GM21717 (cell line): ENCODE measurements around the gene MATR3.
"Not testable (repeated sequence)": the region's sequence is repeated elsewhere in the genome, so short reads cannot be mapped to it uniquely, and the experiment has no call there.

ENCODE experiments used
- ATAC-seq: cut with Tn5 transposase; IDR thresholded peaks from one replicate; pipeline ENCODE4 v1.9.1; 2021; ENCODE audit warnings: mild to moderate bottlenecking, moderate library complexity; ENCODE audit not compliant: unreplicated experiment

Gene MATR3

DNA sequence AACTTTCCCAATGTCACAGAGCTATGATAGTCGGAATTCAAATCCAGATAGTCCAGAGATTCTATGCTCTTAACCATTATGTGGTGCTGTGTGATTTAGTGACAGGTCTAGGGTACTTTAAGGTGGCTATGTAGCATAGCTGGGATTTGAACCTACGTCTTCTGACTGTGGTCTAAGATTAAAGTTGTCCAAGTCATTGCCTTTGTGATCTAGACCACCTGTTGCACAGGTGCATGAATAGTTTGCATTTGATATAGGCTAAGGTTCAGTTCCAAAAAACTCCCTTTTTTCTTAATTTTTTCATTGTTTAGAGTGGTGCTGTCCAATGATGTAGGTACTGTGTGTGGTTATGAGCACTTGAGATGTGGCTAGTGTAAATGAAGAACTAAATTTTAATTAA is 50.6 kb downstream of the MATR3 start:
- no peak for ATAC-seq

DNA sequence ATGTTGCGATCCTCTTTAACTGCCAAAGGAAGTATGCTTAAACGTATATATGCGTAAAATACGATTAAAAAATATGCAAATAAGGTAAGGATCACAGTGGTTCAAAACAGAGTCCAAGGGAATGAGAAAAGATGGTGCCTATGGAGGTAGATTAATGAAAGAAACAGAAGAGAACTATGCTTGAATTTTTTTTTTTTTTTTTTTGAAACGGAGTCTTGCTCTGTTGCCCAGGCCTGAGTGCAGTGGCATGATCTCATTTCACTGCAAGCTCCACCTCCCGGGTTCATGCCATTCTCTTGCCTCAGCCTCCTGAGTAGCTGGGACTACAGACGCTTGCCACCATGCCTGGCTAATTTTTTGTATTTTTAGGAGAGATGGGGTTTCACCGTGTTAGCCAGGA is 51.9 kb downstream of the MATR3 start:
- not testable (repeated sequence) for ATAC-seq

DNA sequence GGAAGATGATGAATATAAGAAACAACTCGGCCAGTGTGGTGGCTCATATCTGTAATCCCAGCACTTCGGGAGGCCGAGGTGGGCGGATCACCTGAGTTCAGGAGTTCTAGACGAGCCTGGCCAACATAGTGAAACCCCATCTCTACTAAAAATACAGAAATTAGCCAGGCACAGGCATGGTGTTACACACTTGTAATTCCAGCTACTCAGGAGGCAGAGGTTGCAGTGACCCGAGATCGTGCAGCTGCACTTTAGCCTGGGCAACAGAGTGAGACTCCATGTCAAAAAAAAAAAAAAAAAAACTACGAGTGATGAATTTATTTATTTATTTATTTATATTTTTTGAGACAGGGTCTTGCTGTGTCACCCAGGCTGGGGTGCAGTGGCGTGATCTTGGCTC is 54.3 kb downstream of the MATR3 start:
- not testable (repeated sequence) for ATAC-seq

DNA sequence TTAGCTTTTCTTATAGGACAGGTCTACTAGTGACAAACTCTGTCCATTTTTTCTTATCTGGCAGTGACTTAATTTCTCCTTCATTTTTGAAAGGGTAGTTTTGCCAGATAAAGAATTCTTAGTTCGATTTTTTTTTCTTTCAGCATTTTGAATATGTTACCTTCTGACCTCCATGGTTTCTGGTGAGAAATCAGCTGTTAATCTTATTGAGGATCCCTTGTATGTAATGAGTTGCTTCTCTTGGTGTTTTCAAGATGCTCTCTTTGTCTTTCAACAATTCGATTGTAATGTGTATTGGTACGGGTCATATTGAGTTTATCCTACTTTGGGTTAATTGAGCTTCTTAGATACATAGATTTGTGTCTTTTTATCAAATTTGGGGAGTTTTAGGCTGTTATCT is 60.6 kb downstream of the MATR3 start:
- no peak for ATAC-seq

DNA sequence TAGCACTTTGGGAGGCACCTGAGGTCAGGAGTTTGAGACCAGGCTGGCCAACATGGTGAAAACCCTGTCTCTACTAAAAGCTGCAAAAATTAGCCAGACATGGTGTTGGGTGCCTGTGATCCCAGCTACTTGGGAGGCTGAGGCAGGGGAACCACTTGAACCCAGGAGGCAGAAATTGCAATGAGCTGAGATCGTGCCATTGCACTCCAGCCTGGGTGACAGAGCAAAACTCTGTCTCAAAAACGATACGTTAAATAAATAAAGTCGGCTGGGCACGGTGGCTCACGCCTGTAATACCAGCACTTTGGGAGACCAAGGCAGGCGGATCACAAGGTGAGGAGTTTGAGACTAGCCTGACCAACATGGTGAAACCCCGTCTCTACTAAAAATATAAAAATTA is 62.4 kb downstream of the MATR3 start:
- ATAC-seq = not testable (repeated sequence)

DNA sequence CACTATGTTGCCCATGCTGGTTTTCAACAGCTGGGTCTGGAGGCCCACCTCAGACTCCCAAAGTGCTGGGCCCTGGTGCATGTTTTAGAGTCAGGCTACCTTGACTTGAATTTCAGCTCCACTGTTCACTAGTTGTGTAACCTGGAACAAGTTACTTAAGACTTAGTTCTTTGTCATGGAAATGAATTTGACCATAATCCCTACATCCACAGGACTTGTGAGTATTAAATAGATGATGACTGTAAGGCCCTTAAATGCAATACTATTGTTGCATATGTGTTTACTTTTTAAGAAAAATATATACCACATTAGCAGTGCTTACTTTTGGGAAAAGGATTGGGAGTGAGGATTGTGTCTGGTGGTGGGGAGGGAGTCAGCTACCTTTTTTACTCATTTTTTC is 64.5 kb downstream of the MATR3 start:
- ATAC-seq = no peak

DNA sequence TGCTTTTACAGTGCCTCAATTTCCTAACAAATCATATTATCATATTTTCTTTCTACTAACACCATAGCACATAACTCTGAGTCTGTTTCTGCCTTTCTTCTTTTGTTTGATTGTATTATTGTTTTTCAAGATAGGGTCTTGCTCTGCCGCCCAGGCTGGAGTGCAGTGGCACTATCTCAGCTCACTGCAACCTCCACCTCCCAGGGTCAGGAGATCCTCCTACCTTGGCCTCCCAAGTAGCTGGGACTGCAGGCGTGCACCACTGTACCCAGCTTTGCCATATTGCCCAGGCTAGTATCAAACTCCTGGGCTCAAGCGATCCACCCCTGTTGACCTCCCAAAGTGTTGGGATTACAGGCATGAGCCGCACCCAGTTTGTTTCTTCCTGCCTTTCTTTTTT is 66.8 kb downstream of the MATR3 start:
- no peak for ATAC-seq

DNA sequence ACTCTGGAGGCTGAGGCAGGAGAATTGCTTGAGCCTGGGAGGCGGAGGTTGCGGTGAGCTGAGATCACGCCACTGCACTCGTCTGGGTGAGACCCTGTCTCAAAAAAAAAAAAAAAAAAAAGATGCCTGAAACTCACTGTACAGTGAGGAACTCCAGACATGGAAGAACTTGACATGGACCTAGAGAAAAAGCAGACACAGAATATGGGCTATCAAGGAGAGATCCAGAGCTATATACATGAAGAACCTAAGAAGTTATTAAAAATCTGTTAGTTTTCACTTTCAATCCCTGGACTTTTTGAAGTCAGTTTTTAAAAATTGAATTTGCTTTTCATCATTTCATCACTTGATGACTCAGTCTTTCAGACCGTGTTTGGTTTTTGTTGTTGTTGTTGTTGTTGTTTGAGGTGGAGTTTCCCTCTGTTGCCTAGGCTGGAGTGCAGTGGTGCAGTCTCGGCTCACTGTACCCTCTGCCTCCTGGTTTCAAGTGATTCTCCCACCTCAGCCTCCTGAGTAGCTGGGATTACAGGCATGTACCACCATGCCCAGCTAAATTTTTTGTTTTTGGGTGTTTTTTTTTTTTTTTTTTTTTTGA is 68.4 kb downstream of the MATR3 start:
- ATAC-seq = no peak

DNA sequence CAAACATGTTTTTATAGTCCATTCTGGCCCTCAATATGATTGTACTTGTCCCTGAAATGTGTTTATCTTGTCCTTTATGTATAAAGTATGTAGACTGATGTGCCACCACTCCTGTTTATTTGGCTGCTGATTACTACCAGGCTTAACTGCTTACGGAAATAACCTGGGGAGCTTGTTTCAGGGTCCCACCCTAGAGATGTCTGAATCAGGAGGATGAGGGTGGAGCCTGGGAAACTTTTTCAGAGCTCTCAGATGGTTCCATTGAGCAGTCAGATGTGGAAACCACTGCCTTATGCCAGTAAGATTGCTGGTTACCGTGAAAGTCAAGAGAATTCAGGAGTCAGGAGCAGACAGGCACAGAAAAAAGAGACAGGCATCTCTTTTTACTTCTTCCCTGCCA is 70.4 kb downstream of the MATR3 start:
- no peak for ATAC-seq

DNA sequence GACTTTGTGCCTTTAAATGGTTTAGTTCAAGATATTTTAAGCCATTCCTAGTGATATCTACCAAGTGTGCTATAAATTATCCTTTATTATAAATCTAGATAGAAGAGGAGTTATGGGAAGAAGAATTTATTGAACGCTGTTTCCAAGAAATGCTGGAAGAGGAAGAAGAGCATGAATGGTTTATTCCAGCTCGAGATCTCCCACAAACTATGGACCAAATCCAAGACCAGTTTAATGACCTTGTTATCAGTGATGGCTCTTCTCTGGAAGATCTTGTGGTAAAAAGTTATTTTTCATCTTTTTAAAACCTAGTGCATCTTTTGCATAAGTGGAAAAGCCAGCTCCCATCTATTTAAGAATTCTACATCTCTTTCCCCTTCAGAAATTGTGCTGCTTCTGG is 70.9 kb downstream of the MATR3 start:
- ATAC-seq = no peak

DNA sequence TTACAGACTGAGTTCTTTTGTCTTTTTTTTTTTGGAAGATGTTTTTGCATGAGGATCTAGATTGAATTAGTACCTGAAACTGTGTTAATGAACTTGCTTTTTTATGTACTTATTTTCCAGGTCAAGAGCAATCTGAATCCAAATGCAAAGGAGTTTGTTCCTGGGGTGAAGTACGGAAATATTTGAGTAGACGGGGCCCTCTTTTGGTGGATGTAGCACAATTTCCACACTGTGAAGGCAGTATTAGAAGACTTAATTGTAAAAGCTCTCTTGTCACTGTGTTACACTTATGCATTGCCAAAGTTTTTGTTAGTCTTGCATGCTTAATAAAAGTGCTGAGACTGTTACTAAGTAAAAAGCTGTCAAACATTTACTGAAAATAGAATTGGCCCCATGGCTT is 75.1 kb downstream of the MATR3 start:
- no peak for ATAC-seq

DNA sequence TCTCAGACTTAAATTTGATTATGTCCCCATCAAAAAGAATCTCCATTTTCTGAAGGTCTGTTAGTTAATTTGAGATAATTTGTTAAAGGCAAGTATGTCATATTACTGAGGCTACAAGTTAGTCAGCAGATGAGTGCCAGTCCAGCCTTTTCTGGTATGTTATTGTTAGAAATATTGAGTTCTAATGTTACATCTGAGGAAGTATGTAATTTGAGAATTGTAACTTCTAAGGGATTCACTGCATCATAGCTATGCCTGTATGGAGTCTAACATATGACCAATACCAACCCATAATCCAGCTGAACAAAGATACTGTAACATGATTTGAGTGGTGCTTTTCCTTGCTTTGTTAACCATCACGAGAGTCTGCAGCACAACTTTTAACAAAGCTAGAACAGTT is 75.6 kb downstream of the MATR3 start:
- ATAC-seq = no peak

DNA sequence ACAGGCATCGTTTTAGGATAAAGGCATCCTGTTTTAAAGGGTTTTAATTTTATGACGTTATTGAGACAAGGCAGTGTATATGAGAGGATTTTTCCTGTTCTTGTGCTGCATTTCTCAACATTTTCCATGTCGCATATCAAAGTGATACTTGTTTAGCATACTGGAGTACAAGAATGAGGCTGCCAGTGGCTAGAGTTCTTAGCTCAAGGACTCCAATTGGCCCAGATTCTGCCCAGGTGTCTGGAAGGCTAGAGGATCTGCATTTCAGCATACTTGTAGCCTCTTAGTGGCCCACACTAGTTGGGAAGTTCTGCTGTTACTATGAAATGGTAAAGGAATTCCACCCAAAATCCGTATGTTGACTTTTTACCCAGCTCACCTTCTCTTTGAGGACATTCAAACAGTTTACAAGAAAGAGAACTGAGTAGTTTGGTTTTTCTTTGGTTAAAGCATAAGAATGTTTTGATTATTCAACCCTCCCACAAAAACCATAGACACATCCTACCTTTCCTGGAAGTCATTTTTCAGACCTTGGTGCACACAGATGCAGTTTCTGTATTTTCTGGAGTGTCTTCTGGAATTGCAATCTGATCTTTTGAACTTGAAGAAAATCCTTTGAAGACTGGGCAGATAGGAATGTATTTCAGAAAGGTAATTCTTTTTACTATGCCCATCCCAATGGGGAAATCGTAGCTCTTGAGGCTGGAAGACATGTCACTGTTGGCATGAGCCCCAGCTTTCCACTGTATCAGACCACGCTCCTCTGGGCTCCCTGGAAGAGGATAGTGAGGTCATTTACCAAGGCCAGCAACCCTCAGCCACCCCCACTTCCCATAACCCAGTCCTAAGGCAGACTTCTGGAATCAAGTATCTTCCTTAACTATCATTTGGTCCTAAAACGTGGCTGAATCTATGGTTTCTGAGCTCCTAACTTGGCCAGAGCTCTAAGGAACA is 78.2 kb downstream of the MATR3 start:
- ATAC-seq = no peak

DNA sequence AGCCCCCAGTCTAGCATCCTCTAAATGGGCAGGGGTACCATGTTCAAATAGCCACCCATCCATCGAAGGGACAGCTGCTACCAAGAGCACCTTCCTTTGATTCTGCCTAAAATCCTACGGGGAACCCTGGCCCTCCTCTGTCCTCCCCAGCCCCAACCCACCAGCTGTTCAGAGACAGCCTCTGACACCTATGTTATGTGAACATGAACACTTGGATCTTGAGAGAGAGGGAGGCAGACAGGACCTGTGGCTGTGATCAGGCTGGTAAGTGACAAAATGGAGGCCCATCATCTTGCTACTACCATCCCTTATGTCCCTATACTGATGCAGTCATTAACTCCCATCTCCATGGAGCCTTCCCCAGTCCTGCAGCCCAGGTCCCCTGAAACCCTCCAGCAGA is 81.4 kb downstream of the MATR3 start:
- ATAC-seq = no peak

DNA sequence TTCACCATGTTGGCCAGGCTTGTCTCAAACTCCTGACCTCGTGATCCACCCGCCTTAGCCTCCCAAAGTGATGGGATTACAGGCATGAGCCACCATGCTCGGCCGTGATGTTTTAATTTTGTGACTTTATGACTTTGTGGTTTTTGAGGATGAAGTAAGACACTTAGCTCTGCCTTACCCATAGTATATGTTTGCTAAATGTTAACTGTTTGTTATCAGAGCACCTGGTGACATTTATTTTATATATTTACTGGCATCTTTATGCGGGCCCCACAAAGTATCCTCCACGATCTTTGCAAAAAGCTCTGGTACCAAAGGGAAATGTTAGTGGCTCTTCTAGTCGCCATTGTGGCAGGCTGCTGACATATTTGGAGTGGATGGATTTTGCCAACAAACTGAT is 82.8 kb downstream of the MATR3 start:
- ATAC-seq = no peak

DNA sequence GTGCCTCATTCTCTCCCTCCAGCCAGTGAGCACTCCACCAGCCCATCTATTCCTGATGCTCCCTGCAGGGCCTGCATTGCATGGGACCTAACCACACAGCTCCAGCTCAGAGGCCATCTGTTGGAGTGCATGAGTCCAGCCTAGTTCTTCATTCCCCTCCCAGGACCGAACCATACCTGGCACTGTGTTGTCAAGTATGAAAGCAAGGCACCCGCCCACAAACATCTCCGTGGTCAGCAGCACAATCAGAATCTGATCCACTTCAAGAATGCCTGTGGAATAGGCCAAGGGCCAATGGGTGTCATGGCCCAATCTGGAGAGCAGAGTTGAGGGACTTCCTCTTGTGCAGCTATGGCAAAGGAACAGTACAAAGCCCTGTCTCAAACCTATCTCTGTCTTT is 83.7 kb downstream of the MATR3 start:
- ATAC-seq = no peak

DNA sequence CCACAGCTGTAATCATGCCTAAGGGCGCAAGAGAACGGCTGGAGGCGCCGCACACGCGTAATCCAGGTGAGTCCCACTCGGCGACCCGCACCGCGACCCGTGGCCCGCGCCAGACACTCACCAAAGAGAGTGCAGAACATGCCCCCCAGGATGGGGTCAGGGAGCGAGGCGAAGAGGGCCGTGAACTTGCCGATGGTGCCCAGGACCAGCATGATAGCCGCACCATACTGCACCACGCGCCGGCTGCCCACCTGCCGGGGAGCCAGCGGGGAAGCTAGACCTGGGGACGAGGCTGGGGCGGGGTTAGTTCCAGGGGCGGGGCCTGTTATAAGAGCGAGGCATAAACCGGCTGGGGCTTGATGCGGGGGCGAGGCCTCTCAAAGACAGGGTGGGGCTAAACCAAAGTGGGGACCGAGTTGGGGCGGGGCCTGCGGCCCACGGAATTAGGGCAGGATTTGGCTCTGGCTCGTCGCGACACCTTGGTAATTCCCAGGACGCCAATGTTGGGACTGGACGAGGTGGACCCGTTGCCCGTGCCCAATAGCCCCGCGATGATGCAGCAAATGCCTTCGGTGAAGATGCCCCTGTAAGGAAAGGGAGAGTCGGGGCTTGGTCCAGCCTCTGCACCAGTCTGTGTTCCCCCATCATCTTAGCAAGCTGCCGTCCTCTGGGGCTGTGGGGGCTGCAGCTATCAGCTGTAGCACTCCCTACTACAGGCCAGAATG is 84.7 kb downstream of the MATR3 start:
- ATAC-seq = no peak

DNA sequence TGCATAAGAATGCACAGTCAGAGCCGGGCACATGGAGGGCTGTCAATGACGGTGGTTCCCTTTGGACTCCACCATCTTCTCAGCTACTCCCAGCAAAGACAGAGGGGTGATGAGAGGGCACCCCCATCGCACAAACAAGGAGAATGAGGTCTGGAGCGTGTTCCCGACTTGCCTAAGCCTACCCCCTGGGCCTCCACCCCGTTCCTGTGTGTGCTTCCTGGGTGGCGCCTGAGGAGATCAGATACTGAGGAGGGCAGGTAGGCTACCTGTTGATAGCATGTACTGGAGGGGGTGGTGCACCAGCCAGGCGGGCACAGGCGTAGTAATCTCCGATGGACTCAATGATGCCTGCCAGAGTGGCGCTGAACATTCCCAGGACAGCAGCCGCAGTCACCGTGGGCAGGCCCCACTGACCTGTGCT is 85.4 kb downstream of the MATR3 start:
- no peak for ATAC-seq

DNA sequence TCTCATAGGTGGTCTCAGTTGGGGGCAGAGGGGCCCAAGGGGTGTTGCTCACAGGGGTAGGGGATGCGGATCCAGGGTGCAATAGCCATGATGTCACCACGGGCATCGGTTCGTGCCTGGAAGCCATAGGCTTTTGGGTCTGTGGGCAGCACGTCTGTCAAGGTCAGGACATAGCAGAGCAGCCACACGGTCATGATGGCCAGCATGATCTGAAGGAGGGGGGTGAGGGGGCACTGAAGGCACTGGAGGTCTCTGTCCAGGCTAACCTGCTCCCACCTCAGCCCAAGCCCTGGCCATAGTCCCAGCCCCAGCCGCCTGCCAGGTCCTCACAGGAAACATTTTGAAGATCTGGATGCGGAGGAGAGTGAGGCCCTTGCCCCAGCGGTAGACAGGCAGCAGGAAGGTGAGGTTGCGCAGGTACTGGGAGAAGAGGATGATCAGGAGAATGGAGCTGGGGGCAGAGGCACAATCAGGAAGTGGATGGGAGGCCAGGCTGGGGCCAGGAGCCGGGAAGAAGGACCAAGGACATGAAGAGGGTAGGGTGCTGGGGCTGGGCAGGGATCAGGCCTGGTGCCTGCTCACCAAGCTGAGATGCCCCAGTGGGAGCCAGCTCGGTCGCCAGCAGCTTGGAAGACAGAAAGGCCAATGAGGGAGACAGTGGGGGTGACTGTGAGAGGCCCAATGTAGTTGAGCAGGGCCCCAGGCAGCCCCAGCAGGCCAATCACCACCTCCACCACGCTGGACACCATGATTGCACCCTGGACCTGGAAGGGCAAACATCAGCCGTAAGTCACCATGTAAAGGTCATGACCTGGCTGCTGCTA is 86.3 kb downstream of the MATR3 start:
- ATAC-seq = no peak
